GM23338 (cell line): ENCODE data around the gene DCST2. TPM values are rescaled to one million over a fixed set of nuclear protein-coding genes. Genes with fewer than 3 reads are reported as not detected.

Experiments
- ATAC-seq: fragments of 200-7000 bp; cut with Tn5 transposase; 3 replicates; pipeline ENCODE4 v1.9.1; 2020
- DNase-seq: peaks from one replicate; pipeline ENCODE4 v3.0.0-alpha.2; 2015; ENCODE audit warnings: low spot score
- H2AFZ ChIP-seq: fragments of 200-600 bp; sonication (generic); 2 replicates; pipeline ENCODE4 v1.8.0; 2016; ENCODE audit warnings: antibody characterized with exemption, mild to moderate bottlenecking, moderate library complexity
- H3F3A ChIP-seq: fragments of 200-600 bp; sonication (generic); replicated peaks from 2 replicates; pipeline ENCODE4 v1.8.0; 2017; ENCODE audit warnings: antibody characterized with exemption, mixed run types, low read depth
- H3K27ac ChIP-seq: fragments of 200-600 bp; sonication (generic); 2 replicates; pipeline ENCODE4 v1.6.1; 2016; ENCODE audit warnings: low read depth
- H3K27me3 ChIP-seq: fragments of 200-600 bp; sonication (generic); 2 replicates; pipeline ENCODE4 v1.8.0; 2016; ENCODE audit warnings: mild to moderate bottlenecking, mixed run types, moderate library complexity; ENCODE audit not compliant: insufficient read depth
- H3K36me3 ChIP-seq: fragments of 200-600 bp; sonication (generic); 2 replicates; pipeline ENCODE4 v1.8.0; 2016; ENCODE audit warnings: mild to moderate bottlenecking; ENCODE audit not compliant: insufficient read depth
- H3K4me1 ChIP-seq: fragments of 200-600 bp; sonication (generic); 2 replicates; pipeline ENCODE4 v1.8.0; 2016; ENCODE audit warnings: mild to moderate bottlenecking, moderate library complexity; ENCODE audit not compliant: insufficient read depth
- H3K4me2 ChIP-seq: fragments of 200-600 bp; sonication (generic); 2 replicates; pipeline ENCODE4 v1.7.1; 2017; ENCODE audit warnings: mixed run types
- H3K4me3 ChIP-seq: fragments of 200-600 bp; sonication (generic); 2 replicates; pipeline ENCODE4 v1.6.1; 2016; ENCODE audit warnings: mixed run types
- H3K79me2 ChIP-seq: fragments of 200-600 bp; sonication (generic); replicated peaks from 2 replicates; pipeline ENCODE4 v1.8.0; 2017; ENCODE audit warnings: mild to moderate bottlenecking; ENCODE audit not compliant: insufficient read depth
- H3K9me2 ChIP-seq: fragments of 200-600 bp; sonication (generic); 2 replicates; pipeline ENCODE4 v1.8.0; 2017; ENCODE audit not compliant: insufficient read depth
- H4K20me1 ChIP-seq: fragments of 200-600 bp; sonication (generic); replicated peaks from 2 replicates; pipeline ENCODE4 v1.8.0; 2017; ENCODE audit warnings: mild to moderate bottlenecking; ENCODE audit not compliant: insufficient read depth
- H3K27ac Mint-ChIP-seq: 2 replicates; pipeline ENCODE4 v1.8.0; 2020; ENCODE audit warnings: inconsistent platforms, mild to moderate bottlenecking, moderate library complexity, mixed read lengths
- H3K27me3 Mint-ChIP-seq: 3 replicates; pipeline ENCODE4 v1.8.0; 2022; ENCODE audit warnings: low read depth, mild to moderate bottlenecking, moderate library complexity, mixed read lengths, inconsistent platforms; ENCODE audit not compliant: insufficient read depth, poor library complexity
- H3K36me3 Mint-ChIP-seq: 3 replicates; pipeline ENCODE4 v1.8.0; 2021; ENCODE audit warnings: low read depth, mild to moderate bottlenecking, inconsistent platforms, moderate library complexity, mixed read lengths
- H3K4me1 Mint-ChIP-seq: 3 replicates; pipeline ENCODE4 v1.8.0; 2020; ENCODE audit warnings: mild to moderate bottlenecking, inconsistent platforms, mixed read lengths
- H3K4me3 Mint-ChIP-seq: 3 replicates; pipeline ENCODE4 v1.8.0; 2021; ENCODE audit warnings: moderate library complexity, mild to moderate bottlenecking, inconsistent platforms, mixed read lengths
- H3K9me3 Mint-ChIP-seq: 3 replicates; pipeline ENCODE4 v1.8.0; 2020; ENCODE audit warnings: moderate library complexity, mild to moderate bottlenecking, inconsistent platforms, mixed read lengths
- CREB1 ChIP-seq: fragments of 250-450 bp; sonication (Bioruptor Pico); IDR thresholded peaks from 2 replicates; pipeline ENCODE4 v1.5.0; 2020; ENCODE audit warnings: low read depth, mild to moderate bottlenecking, moderate library complexity
- EZH2phosphoT487 ChIP-seq: fragments of 200-600 bp; sonication (generic); IDR thresholded peaks from one replicate; pipeline ENCODE4 v1.8.1; 2018; ENCODE audit warnings: antibody characterized with exemption; ENCODE audit not compliant: unreplicated experiment
- JUNB ChIP-seq: IDR thresholded peaks from one replicate; pipeline ENCODE4 v1.6.1; 2016; ENCODE audit warnings: antibody characterized with exemption; ENCODE audit not compliant: unreplicated experiment
- NANOG ChIP-seq: IDR thresholded peaks from 2 replicates; pipeline ENCODE4 v1.6.1; 2016; ENCODE audit warnings: antibody characterized with exemption, borderline replicate concordance
- POLR2AphosphoS5 ChIP-seq: IDR thresholded peaks from 2 replicates; pipeline ENCODE4 v1.6.1; 2016; ENCODE audit warnings: antibody characterized with exemption, low read depth
- STAT1 ChIP-seq: IDR thresholded peaks from one replicate; pipeline ENCODE4 v1.6.1; 2016; ENCODE audit warnings: antibody characterized with exemption; ENCODE audit not compliant: unreplicated experiment
- ZNF114 ChIP-seq: fragments of 250-450 bp; sonication (Bioruptor Pico); IDR thresholded peaks from 2 replicates; pipeline ENCODE4 v1.5.0; 2020; ENCODE audit warnings: mild to moderate bottlenecking, moderate library complexity
- polyA plus RNA-seq: library from polyadenylated mRNA; unstranded; fragments of >200 nt; fragmentation: Nextera tagmentation; extraction: Ambion mirVana; gene quantifications from 2 replicates; pipeline ENCODE4 v1.2.1, GENCODE V29; 2016
- total RNA-seq: library from RNA; depleted of rRNA; stranded (reverse); fragments of >200 nt; shearing (Covaris generic); gene quantifications from 2 replicates; pipeline ENCODE4 v1.2.3, GENCODE V29; 2014
- TF ChIP-seq, protein P1 (sequence below): fragments of 250-450 bp; sonication (Bioruptor Pico); IDR thresholded peaks from 2 replicates; pipeline ENCODE4 v1.5.0; 2020; ENCODE audit warnings: mild to moderate bottlenecking, moderate library complexity
- TF ChIP-seq, protein P2 (sequence below): IDR thresholded peaks from 2 replicates; pipeline ENCODE4 v1.6.1; 2016; ENCODE audit warnings: antibody characterized with exemption
- TF ChIP-seq, protein P3 (sequence below), 2 experiments: fragments of 200-600 bp in 1 of 2; sonication (generic) in 1 of 2; conservative IDR thresholded peaks; 2 replicates each; pipeline versions ENCODE4 v1.5.1 to v1.6.1; 2016 to 2017; ENCODE audit warnings: antibody characterized with exemption in 2 of 2, low read depth in 2 of 2, mild to moderate bottlenecking in 2 of 2, moderate library complexity in 1 of 2
- TF ChIP-seq, protein P4 (sequence below): IDR thresholded peaks from one replicate; pipeline ENCODE4 v1.6.1; 2018; ENCODE audit warnings: antibody characterized with exemption; ENCODE audit not compliant: unreplicated experiment

DCST2 gene
- total and polyA plus RNA-seq, 2 experiments from 2014 or later, result 0.78 TPM; not detected in 1

DNA sequence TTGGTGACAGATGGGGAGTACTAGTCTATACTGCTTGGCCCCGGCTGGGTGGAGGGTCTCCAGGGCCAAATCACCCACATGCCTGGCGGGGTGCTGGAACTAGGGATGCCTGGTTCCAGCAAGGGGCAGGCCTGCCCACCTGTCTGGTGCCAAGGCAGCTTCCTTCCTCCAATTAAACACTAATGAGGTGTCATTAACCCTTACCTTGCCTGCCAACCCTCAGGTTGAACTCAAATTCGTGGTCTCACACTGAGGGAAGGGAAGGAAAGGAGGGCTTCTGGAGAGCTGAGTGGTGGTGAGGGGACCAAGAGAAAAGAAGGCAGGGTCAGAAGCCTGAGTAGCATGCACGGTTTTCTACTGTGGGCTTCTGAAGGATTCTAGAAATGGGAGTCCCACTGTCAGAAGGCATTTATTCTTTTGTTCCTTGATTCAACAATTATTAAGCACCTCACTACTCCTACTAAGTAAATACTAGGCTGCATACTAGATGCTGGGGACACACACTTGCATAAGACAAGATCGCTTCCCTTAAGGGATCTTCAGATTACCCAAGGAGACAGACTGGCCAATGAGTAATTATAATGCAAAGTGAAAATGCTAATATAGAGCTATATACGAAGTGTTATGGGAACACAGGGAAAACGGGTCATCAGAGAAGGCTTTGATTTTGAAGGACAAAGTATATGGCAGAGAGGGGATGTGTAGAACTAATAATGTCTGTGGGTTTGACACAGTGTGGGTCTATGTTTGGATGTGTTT lies 39.1 kb upstream of the DCST2 start:
- DNase-seq (no peak), ATAC-seq (no peak)
- TF ChIP-seq, protein P1, sequence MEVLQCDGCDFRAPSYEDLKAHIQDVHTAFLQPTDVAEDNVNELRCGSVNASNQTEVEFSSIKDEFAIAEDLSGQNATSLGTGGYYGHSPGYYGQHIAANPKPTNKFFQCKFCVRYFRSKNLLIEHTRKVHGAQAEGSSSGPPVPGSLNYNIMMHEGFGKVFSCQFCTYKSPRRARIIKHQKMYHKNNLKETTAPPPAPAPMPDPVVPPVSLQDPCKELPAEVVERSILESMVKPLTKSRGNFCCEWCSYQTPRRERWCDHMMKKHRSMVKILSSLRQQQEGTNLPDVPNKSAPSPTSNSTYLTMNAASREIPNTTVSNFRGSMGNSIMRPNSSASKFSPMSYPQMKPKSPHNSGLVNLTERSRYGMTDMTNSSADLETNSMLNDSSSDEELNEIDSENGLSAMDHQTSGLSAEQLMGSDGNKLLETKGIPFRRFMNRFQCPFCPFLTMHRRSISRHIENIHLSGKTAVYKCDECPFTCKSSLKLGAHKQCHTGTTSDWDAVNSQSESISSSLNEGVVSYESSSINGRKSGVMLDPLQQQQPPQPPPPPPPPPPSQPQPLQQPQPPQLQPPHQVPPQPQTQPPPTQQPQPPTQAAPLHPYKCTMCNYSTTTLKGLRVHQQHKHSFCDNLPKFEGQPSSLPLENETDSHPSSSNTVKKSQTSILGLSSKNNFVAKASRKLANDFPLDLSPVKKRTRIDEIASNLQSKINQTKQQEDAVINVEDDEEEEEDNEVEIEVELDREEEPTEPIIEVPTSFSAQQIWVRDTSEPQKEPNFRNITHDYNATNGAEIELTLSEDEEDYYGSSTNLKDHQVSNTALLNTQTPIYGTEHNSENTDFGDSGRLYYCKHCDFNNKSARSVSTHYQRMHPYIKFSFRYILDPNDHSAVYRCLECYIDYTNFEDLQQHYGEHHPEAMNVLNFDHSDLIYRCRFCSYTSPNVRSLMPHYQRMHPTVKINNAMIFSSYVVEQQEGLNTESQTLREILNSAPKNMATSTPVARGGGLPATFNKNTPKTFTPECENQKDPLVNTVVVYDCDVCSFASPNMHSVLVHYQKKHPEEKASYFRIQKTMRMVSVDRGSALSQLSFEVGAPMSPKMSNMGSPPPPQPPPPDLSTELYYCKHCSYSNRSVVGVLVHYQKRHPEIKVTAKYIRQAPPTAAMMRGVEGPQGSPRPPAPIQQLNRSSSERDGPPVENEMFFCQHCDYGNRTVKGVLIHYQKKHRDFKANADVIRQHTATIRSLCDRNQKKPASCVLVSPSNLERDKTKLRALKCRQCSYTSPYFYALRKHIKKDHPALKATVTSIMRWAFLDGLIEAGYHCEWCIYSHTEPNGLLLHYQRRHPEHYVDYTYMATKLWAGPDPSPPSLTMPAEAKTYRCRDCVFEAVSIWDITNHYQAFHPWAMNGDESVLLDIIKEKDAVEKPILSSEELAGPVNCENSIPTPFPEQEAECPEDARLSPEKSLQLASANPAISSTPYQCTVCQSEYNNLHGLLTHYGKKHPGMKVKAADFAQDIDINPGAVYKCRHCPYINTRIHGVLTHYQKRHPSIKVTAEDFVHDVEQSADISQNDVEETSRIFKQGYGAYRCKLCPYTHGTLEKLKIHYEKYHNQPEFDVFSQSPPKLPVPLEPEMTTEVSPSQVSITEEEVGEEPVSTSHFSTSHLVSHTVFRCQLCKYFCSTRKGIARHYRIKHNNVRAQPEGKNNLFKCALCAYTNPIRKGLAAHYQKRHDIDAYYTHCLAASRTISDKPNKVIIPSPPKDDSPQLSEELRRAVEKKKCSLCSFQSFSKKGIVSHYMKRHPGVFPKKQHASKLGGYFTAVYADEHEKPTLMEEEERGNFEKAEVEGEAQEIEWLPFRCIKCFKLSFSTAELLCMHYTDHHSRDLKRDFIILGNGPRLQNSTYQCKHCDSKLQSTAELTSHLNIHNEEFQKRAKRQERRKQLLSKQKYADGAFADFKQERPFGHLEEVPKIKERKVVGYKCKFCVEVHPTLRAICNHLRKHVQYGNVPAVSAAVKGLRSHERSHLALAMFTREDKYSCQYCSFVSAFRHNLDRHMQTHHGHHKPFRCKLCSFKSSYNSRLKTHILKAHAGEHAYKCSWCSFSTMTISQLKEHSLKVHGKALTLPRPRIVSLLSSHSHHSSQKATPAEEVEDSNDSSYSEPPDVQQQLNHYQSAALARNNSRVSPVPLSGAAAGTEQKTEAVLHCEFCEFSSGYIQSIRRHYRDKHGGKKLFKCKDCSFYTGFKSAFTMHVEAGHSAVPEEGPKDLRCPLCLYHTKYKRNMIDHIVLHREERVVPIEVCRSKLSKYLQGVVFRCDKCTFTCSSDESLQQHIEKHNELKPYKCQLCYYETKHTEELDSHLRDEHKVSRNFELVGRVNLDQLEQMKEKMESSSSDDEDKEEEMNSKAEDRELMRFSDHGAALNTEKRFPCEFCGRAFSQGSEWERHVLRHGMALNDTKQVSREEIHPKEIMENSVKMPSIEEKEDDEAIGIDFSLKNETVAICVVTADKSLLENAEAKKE (CRISPR knock-in tag), result no peak
- TF ChIP-seq CREB1 (CRISPR knock-in tag) (no peak), POLR2AphosphoS5 (no peak), STAT1 (no peak), NANOG (no peak), JUNB (no peak), EZH2phosphoT487 (no peak), ZNF114 (CRISPR knock-in tag) (no peak)
- TF ChIP-seq, protein P2, sequence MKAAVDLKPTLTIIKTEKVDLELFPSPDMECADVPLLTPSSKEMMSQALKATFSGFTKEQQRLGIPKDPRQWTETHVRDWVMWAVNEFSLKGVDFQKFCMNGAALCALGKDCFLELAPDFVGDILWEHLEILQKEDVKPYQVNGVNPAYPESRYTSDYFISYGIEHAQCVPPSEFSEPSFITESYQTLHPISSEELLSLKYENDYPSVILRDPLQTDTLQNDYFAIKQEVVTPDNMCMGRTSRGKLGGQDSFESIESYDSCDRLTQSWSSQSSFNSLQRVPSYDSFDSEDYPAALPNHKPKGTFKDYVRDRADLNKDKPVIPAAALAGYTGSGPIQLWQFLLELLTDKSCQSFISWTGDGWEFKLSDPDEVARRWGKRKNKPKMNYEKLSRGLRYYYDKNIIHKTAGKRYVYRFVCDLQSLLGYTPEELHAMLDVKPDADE, result no peak
- TF ChIP-seq, protein P3, sequence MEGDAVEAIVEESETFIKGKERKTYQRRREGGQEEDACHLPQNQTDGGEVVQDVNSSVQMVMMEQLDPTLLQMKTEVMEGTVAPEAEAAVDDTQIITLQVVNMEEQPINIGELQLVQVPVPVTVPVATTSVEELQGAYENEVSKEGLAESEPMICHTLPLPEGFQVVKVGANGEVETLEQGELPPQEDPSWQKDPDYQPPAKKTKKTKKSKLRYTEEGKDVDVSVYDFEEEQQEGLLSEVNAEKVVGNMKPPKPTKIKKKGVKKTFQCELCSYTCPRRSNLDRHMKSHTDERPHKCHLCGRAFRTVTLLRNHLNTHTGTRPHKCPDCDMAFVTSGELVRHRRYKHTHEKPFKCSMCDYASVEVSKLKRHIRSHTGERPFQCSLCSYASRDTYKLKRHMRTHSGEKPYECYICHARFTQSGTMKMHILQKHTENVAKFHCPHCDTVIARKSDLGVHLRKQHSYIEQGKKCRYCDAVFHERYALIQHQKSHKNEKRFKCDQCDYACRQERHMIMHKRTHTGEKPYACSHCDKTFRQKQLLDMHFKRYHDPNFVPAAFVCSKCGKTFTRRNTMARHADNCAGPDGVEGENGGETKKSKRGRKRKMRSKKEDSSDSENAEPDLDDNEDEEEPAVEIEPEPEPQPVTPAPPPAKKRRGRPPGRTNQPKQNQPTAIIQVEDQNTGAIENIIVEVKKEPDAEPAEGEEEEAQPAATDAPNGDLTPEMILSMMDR (conservative IDR thresholded peaks at IDR 0.05; ENCODE audit: low read depth in 2 of 2), result no peak
- TF ChIP-seq, protein P4, sequence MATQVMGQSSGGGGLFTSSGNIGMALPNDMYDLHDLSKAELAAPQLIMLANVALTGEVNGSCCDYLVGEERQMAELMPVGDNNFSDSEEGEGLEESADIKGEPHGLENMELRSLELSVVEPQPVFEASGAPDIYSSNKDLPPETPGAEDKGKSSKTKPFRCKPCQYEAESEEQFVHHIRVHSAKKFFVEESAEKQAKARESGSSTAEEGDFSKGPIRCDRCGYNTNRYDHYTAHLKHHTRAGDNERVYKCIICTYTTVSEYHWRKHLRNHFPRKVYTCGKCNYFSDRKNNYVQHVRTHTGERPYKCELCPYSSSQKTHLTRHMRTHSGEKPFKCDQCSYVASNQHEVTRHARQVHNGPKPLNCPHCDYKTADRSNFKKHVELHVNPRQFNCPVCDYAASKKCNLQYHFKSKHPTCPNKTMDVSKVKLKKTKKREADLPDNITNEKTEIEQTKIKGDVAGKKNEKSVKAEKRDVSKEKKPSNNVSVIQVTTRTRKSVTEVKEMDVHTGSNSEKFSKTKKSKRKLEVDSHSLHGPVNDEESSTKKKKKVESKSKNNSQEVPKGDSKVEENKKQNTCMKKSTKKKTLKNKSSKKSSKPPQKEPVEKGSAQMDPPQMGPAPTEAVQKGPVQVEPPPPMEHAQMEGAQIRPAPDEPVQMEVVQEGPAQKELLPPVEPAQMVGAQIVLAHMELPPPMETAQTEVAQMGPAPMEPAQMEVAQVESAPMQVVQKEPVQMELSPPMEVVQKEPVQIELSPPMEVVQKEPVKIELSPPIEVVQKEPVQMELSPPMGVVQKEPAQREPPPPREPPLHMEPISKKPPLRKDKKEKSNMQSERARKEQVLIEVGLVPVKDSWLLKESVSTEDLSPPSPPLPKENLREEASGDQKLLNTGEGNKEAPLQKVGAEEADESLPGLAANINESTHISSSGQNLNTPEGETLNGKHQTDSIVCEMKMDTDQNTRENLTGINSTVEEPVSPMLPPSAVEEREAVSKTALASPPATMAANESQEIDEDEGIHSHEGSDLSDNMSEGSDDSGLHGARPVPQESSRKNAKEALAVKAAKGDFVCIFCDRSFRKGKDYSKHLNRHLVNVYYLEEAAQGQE, result no peak
- Histone ChIP-seq H3K79me2 (no peaks in the 10 kb centered on the region), H3K9me2 (no peaks in the 10 kb centered on the region), H3K4me1 (peaks cover 19% of the 10 kb centered on the region), H4K20me1 (peaks cover 3% of the 10 kb centered on the region), H3K27me3 (peaks cover 47% of the 10 kb centered on the region), H3K4me2 (peak overlapping the region; percentile 72), H2AFZ (no peak overlapping the region), H3K4me3 (peak overlapping the region; percentile 32; the same call in 1 of the 2 replicates), H3F3A (peaks cover 19% of the 10 kb centered on the region), H3K36me3 (no peaks in the 10 kb centered on the region), H3K27ac (no peak overlapping the region)
- H3K9me3 Mint-ChIP-seq, result no peaks in the 10 kb centered on the region
- H3K36me3 Mint-ChIP-seq, result peaks cover 10% of the 10 kb centered on the region
- peak overlapping the region; percentile 71; the same call in 1 of the 3 replicates for H3K4me3 Mint-ChIP-seq
- H3K27me3 Mint-ChIP-seq, result peaks cover 36% of the 10 kb centered on the region
- H3K27ac Mint-ChIP-seq, result no peak overlapping the region
- peaks cover 39% of the 10 kb centered on the region for H3K4me1 Mint-ChIP-seq
